ENCODE measurements around the gene NOTO.

GRCh38 chr2:73215254-73215653 lies 12.9 kb downstream of the NOTO start:
- no peak for TF ChIP-seq EZH2 (IDR thresholded peaks at IDR 0.05; ENCODE audit: low read length, missing control alignments)
- TF ChIP-seq CTCF (conservative IDR thresholded peaks at IDR 0.05 in 1 of 2, IDR thresholded peaks at IDR 0.05 in 1 of 2; ENCODE audit: low read depth in 1 of 2, low read length in 2 of 2), result no peak

Measured in fibroblast of lung (primary cell).